HepG2 (cell line): ENCODE results near the gene RIMKLB. TPM values are rescaled to one million over a fixed set of nuclear protein-coding genes. Genes with fewer than 3 reads are reported as not detected.

Source experiments
- ATAC-seq: fragments of 200-7000 bp; cut with Tn5 transposase; 3 replicates; pipeline ENCODE4 v1.9.1; 2020; ENCODE audit warnings: mild to moderate bottlenecking, moderate library complexity
- BruUV-seq: library from RNA; stranded (reverse); fragments of 400-500 nt; replicated peaks from 2 replicates; lab custom pipeline; 2021; lab: Mats Ljungman, UMichigan
- CTCF ChIA-PET: fragments of 300-600 bp; formaldehyde crosslinking; extraction: SDS; loops from one replicate; lab custom pipeline; 2021; ENCODE audit warnings: low total read pairs, inconsistent platforms, low intra/inter-chr PET ratio; lab: Yijun Ruan, JAX
- POLR2A ChIA-PET: fragments of 350-600 bp; sonication (Branson Sonifier 250); formaldehyde crosslinking; loops from one replicate; lab custom pipeline; 2020; ENCODE audit warnings: antibody characterized with exemption, inconsistent platforms; lab: Yijun Ruan, JAX
- DNase-seq: peaks from one replicate; pipeline ENCODE4 v3.0.0-alpha.2; 2015; ENCODE audit warnings: low spot score
- FAIRE-seq: peaks from 3 replicates; lab custom pipeline; 2011; peaks lifted over from hg19 to GRCh38; lab: Jason Lieb, UNC
- H2AFZ ChIP-seq: one replicate; pipeline ENCODE4 v1.6.1; 2011; ENCODE audit warnings: low read length, inconsistent platforms
- H3K27ac ChIP-seq: fragments of 300-600 bp; 3 replicates; pipeline ENCODE4 v1.8.0; 2011; ENCODE audit warnings: mixed run types, mild to moderate bottlenecking, mixed read lengths, low read length, inconsistent platforms; ENCODE audit not compliant: insufficient read depth; ENCODE audit errors: extremely low read length
- H3K27me3 ChIP-seq, 2 experiments: fragments of 200-600 bp in 1 of 2; 2 replicates in 1 of 2; 3 replicates in 1 of 2; pipeline versions ENCODE4 v1.6.0 to v1.8.0; 2011; ENCODE audit warnings: low read length in 2 of 2, mild to moderate bottlenecking in 2 of 2, moderate library complexity in 2 of 2, inconsistent platforms in 1 of 2; ENCODE audit not compliant: insufficient read depth in 2 of 2, control insufficient read depth in 1 of 2
- H3K36me3 ChIP-seq, 2 experiments: fragments of 200-600 bp in 1 of 2; replicated peaks in 1 of 2; 2 replicates in 1 of 2; 3 replicates in 1 of 2; pipeline versions ENCODE4 v1.5.1 to v1.8.0; 2011; ENCODE audit warnings: low read length in 2 of 2, inconsistent platforms in 1 of 2; ENCODE audit not compliant: insufficient read depth in 2 of 2, control insufficient read depth in 1 of 2
- H3K4me1 ChIP-seq: 2 replicates; pipeline ENCODE4 v1.5.1; 2012; ENCODE audit warnings: low read length, inconsistent platforms; ENCODE audit not compliant: insufficient read depth
- H3K4me2 ChIP-seq: 2 replicates; pipeline ENCODE4 v1.6.0; 2011; ENCODE audit warnings: low read depth, low read length, inconsistent platforms
- H3K4me3 ChIP-seq, 3 experiments: fragments of 200-600 bp in 1 of 3; sonication (generic), shearing (Covaris generic) in 1 of 3; replicated peaks in 1 of 3; 2 replicates each; pipeline ENCODE4 v1.5.1; 2011 to 2016; ENCODE audit warnings: low read length in 3 of 3, inconsistent platforms in 2 of 3, low read depth in 2 of 3, mild to moderate bottlenecking in 2 of 3, control low read depth in 1 of 3, mixed read lengths in 1 of 3; ENCODE audit not compliant: insufficient read depth in 1 of 3
- H3K79me2 ChIP-seq: one replicate; pipeline ENCODE4 v1.6.1; 2011; ENCODE audit warnings: low read length, inconsistent platforms; ENCODE audit not compliant: insufficient read depth
- H3K9ac ChIP-seq: 2 replicates; pipeline ENCODE4 v1.6.0; 2011; ENCODE audit warnings: mild to moderate bottlenecking, low read depth, low read length, inconsistent platforms; ENCODE audit not compliant: insufficient read depth
- H3K9me3 ChIP-seq: 2 replicates; pipeline ENCODE4 v1.5.1; 2012; ENCODE audit warnings: mild to moderate bottlenecking, low read length
- H4K20me1 ChIP-seq: 2 replicates; pipeline ENCODE4 v1.6.0; 2011; ENCODE audit warnings: inconsistent platforms, mild to moderate bottlenecking, low read length, moderate library complexity; ENCODE audit not compliant: insufficient read depth
- AFF4 ChIP-seq: sonication (generic); formaldehyde crosslinking; IDR thresholded peaks from 2 replicates; pipeline ENCODE4 v1.4.0; 2020; ENCODE audit warnings: missing genetic modification reagents
- ATF4 ChIP-seq, 2 experiments: fragments of 450-650 bp in 1 of 2; sonication (generic) in 1 of 2; formaldehyde crosslinking; IDR thresholded peaks; 2 replicates each; pipeline versions ENCODE4 v1.5.0 to v1.8.0; 2020 to 2022; ENCODE audit warnings: mild to moderate bottlenecking in 1 of 2, missing genetic modification reagents in 1 of 2
- ATF7-NPFF ChIP-seq: sonication (generic); formaldehyde crosslinking; IDR thresholded peaks from 2 replicates; pipeline ENCODE4 v1.8.1; 2023; ENCODE audit warnings: mild to moderate bottlenecking, low read depth, missing genetic modification reagents, moderate library complexity
- HDAC2 ChIP-seq: sonication (generic); formaldehyde crosslinking; IDR thresholded peaks from 2 replicates; pipeline ENCODE4 v1.4.0; 2020; ENCODE audit warnings: missing genetic modification reagents
- KDM3A ChIP-seq: IDR thresholded peaks from 2 replicates; pipeline ENCODE4 v1.6.1; 2018; ENCODE audit warnings: low read depth, missing compliant biosample characterization
- MAFG ChIP-seq: sonication (generic); formaldehyde crosslinking; IDR thresholded peaks from 2 replicates; pipeline ENCODE4 v1.5.1; 2020; ENCODE audit warnings: mild to moderate bottlenecking, missing genetic modification reagents
- NRL ChIP-seq: sonication (generic); formaldehyde crosslinking; IDR thresholded peaks from 2 replicates; pipeline ENCODE4 v1.5.0; 2020; ENCODE audit warnings: missing genetic modification reagents, mild to moderate bottlenecking, moderate library complexity, borderline replicate concordance
- POGZ ChIP-seq: sonication (generic); formaldehyde crosslinking; IDR thresholded peaks from 2 replicates; pipeline ENCODE4 v1.4.0; 2020; ENCODE audit warnings: mild to moderate bottlenecking, missing genetic modification reagents
- TSC22D2 ChIP-seq: sonication (generic); formaldehyde crosslinking; IDR thresholded peaks from 2 replicates; pipeline ENCODE4 v1.5.1; 2020; ENCODE audit warnings: missing genetic modification reagents, mild to moderate bottlenecking, borderline replicate concordance
- ZBTB38 ChIP-seq: sonication (generic); formaldehyde crosslinking; IDR thresholded peaks from 2 replicates; pipeline ENCODE4 v1.5.1; 2020; ENCODE audit warnings: mild to moderate bottlenecking, missing genetic modification reagents
- ZFX ChIP-seq: sonication (generic); formaldehyde crosslinking; IDR thresholded peaks from 2 replicates; pipeline ENCODE4 v1.4.0; 2020; ENCODE audit warnings: mild to moderate bottlenecking, low read depth, missing genetic modification reagents, moderate library complexity
- ZNF17 ChIP-seq: sonication (generic); formaldehyde crosslinking; IDR thresholded peaks from 2 replicates; pipeline ENCODE4 v1.5.0; 2020; ENCODE audit warnings: mild to moderate bottlenecking, missing genetic modification reagents
- ZSCAN29 ChIP-seq: sonication (generic); formaldehyde crosslinking; conservative IDR thresholded peaks from 2 replicates; pipeline ENCODE4 v1.4.0; 2020; ENCODE audit warnings: mild to moderate bottlenecking, missing genetic modification reagents
- ZSCAN9 ChIP-seq: IDR thresholded peaks from 2 replicates; pipeline ENCODE4 v1.6.1; 2016; ENCODE audit warnings: borderline replicate concordance
- whole genome bisulfite sequencing: methylation state at CpG from one replicate; pipeline ENCODE4 v1.1.6; 2017; ENCODE audit warnings: low lambda C conversion rate; 5-methylcytosine and 5-hydroxymethylcytosine counted together
- in situ Hi-C: cut with HindIII; loops from 2 replicates; pipeline ENCODE4 v1.10.0; 2017; ENCODE audit warnings: low pct_unique_long_range_greater_than_20kb; ENCODE audit not compliant: extremely low pct_ligation_motif_present
- intact Hi-C: fragments of 100-400 bp; cut with micrococcal nuclease; formaldehyde crosslinking; loops from one replicate; pipeline ENCODE4 v1.10.0; 2022; ENCODE audit not compliant: unreplicated experiment
- polyA plus RNA-seq, 8 experiments: library from polyadenylated mRNA; depleted of rRNA in 3 of 8; stranded (reverse) in 7 of 8; unstranded in 1 of 8; fragments of >200 nt; fragmentation: Illumina TruSeq in 4 of 8; extraction: Trizol in 4 of 8; gene quantifications; 2 replicates each; pipeline versions ENCODE4 v1.2.1 to v1.2.3, GENCODE V29; 2011 to 2016; ENCODE audit warnings: low read depth in 4 of 8, missing spikeins in 1 of 8, mixed read lengths in 1 of 8; ENCODE audit not compliant: insufficient read depth in 1 of 8
- total RNA-seq, 5 experiments: library from RNA; depleted of rRNA; stranded (reverse); fragments of >200 nt; fragmentation: Illumina TruSeq; extraction: Trizol; gene quantifications; 2 replicates each; pipeline ENCODE4 v1.2.3, GENCODE V29; 2016; ENCODE audit warnings: low read depth in 1 of 5
- TF ChIP-seq, protein P1 (sequence below): IDR thresholded peaks from 2 replicates; pipeline ENCODE4 v1.6.1; 2016; ENCODE audit warnings: mild to moderate bottlenecking, missing biosample characterization, missing genetic modification reagents

The RIMKLB gene
- total and polyA plus RNA-seq, 2 of the 13 experiments (the other 11 are each of a cell fraction or from before 2014, with no cell fraction given): 0.33 to 0.40 TPM

- H2AFZ ChIP-seq: no peak overlapping the region
- no peak for ATAC-seq
- no peak for DNase-seq
- BruUV-seq: no TSS peak
- H3K36me3 ChIP-seq: no peaks in the 10 kb centered on the region
- CTCF ChIA-PET: no interaction called here
- H3K4me2 ChIP-seq: no peak overlapping the region
- no peak for FAIRE-seq
- 0% methylated on average over 5 of the region's 5 CpGs for WGBS
- in situ Hi-C loops: no loop called here
- H3K4me1 ChIP-seq: no peaks in the 10 kb centered on the region
- no peak overlapping the region for H3K27ac ChIP-seq
- H3K9me3 ChIP-seq: no peaks in the 10 kb centered on the region
- TF ChIP-seq TSC22D2 (CRISPR knock-in tag) (no peak), ZSCAN29 (CRISPR knock-in tag) (no peak), POGZ (CRISPR knock-in tag) (no peak), ZNF17 (CRISPR knock-in tag) (no peak), ZBTB38 (CRISPR knock-in tag) (no peak), NRL (no peak), MAFG (no peak)
- TF ChIP-seq, protein P1, sequence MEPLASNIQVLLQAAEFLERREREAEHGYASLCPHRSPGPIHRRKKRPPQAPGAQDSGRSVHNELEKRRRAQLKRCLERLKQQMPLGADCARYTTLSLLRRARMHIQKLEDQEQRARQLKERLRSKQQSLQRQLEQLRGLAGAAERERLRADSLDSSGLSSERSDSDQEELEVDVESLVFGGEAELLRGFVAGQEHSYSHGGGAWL (CRISPR knock-in tag): no peak
- TF ChIP-seq, all 625 proteins: peak for 0
- no peaks in the 10 kb centered on the region for H4K20me1 ChIP-seq
- peaks cover 4 to 36% of the 10 kb centered on the region in 2 experiments; a peak in 3 of 5 replicates for H3K27me3 ChIP-seq
- no peak overlapping the region for H3K9ac ChIP-seq
- no peak overlapping the region for H3K4me3 ChIP-seq
- no peaks in the 10 kb centered on the region for H3K79me2 ChIP-seq
- POLR2A ChIA-PET: no interaction called here
- intact Hi-C loops: no loop called here
Measured at GRCh38 chr12:8692573-8692972, 5.2 kb upstream of the RIMKLB start.

GRCh38 chr12:8695116-8695515, 2.7 kb upstream of the RIMKLB start:
- in situ Hi-C loops: no loop called here
- WGBS: 44% methylated on average over 10 of the region's 10 CpGs
- Histone ChIP-seq H3K27ac (no peak overlapping the region), H3K79me2 (no peaks in the 10 kb centered on the region), H3K4me1 (peaks cover 8% of the 10 kb centered on the region), H2AFZ (no peak overlapping the region), H4K20me1 (no peaks in the 10 kb centered on the region), H3K9ac (no peak overlapping the region), H3K9me3 (no peaks in the 10 kb centered on the region), H3K27me3 (peaks cover 3 to 45% of the 10 kb centered on the region in 2 experiments; a peak in 3 of 5 replicates), H3K4me2 (no peak overlapping the region), H3K4me3 (no peak overlapping the region), H3K36me3 (no peaks in the 10 kb centered on the region)
- intact Hi-C loops: no loop called here
- ATAC-seq (no peak), DNase-seq (no peak), FAIRE-seq (no peak)
- ChIA-PET POLR2A (no interaction called here), CTCF (no interaction called here)
- no TSS peak for BruUV-seq
- TF ChIP-seq HDAC2 (CRISPR knock-in tag) (no peak), ZFX (no peak), AFF4 (CRISPR knock-in tag) (no peak), ATF7-NPFF (no peak), ATF4 (CRISPR knock-in tag; IDR thresholded peaks at IDR 0.05) (no peak), KDM3A (CRISPR knock-in tag) (no peak), ZSCAN9 (CRISPR knock-in tag) (no peak)
